Limb (tissue), 2 donors: Measurements from ENCODE around the gene MCM8.

Source experiments
- DNase-seq, 2 donors: peaks; one replicate each; pipeline ENCODE4 v3.0.0-alpha.2; 2016; ENCODE audit errors: extremely low spot score in 2 of 2

Gene MCM8

GRCh38 chr20:6040958-6041807 is 90.7 kb downstream of the MCM8 start:
- no peak for DNase-seq

DNA sequence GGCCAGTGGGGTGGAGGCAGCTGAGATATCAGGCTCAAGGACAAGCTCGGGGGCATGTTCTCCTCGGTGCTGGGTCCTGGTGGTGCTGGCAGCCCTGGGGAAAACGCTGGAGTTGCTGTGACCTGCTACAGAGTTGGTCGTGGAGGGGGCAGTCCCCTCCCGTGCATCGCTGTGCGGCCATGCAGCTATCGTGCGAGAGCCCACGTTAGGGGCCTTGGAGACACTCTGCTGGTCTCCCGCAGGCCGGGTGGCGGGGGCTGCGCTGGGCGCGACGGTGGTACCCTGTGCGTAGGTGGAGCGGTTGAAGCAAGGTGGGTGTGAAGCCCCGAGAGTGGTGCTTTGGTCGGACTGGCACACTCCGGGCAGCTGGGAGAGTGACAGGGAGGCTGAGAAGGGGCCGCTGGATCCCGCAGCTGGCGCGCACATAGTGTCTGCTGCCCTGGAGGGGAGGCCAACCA is 91.4 kb downstream of the MCM8 start:
- no peak for DNase-seq

DNA sequence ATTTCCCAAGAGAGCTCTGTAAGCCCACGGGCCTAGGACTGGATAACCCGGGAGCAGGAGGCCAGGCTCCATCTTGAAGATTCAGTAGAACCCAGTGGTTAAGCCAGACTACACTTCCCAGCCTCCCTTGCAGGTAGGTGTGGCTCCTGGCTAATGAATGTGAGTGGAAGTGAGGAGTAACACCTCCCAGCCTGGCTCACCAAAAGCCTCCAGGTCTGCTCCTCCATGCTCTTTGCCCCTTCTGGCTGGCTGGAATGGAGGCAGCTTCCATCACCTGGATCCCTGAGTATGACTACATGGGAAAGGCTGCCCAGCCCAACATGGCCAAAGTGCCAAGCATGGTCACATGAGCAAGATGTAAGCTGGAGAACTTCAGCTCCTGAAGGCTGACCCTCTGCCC is 93.7 kb downstream of the MCM8 start:
- DNase-seq: no peak

- DNase-seq: no peak
Measured at GRCh38 chr20:6045566-6045965, 95.1 kb downstream of the MCM8 start.

DNA sequence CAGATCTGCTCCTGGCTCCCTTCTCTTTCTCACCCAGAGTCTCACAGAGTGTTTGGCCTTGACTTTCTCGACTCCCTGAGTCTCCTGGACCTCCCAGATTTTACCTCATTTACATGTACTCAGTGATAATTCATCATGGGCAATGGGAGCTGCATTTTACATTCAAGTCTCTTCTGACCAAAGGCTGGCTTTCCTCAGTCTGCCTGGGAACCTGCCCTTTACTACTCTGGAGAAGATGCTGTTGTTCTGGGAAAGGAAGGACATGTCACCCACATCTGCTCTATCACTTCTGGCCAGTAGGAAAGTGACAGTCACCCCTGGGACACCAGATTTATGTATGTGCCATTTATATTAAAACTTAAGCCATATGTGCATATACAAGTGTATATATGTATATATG is 96.0 kb downstream of the MCM8 start:
- no peak for DNase-seq

DNA sequence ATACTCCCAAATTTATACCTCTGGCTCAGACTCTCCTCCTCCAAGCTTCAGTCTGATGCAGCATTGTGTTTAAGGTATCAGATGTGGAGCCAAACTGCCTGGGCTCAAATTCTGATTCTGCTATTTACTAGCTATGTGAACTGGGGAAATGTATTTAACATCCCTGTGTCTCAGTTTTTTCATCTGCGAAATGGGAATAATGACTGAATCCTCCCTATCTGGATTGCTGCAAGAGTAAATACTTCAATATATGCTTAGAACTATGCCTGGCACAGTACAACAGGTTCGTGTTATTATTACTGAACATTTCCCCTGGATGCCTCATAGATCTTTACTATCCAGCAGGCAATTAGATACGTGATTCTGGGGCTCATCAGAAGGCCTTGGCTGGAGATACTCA is 97.9 kb downstream of the MCM8 start:
- no peak for DNase-seq
